Central memory CD4-positive, alpha-beta T cell (primary cell): Measurements from ENCODE around the gene SND1.
"Not testable (repeated sequence)": the region's sequence is repeated elsewhere in the genome, so short reads cannot be mapped to it uniquely, and the experiment has no call there.

Source experiments
- DNase-seq: peaks from one replicate; pipeline ENCODE4 v3.0.0; 2022

SND1 gene

DNA sequence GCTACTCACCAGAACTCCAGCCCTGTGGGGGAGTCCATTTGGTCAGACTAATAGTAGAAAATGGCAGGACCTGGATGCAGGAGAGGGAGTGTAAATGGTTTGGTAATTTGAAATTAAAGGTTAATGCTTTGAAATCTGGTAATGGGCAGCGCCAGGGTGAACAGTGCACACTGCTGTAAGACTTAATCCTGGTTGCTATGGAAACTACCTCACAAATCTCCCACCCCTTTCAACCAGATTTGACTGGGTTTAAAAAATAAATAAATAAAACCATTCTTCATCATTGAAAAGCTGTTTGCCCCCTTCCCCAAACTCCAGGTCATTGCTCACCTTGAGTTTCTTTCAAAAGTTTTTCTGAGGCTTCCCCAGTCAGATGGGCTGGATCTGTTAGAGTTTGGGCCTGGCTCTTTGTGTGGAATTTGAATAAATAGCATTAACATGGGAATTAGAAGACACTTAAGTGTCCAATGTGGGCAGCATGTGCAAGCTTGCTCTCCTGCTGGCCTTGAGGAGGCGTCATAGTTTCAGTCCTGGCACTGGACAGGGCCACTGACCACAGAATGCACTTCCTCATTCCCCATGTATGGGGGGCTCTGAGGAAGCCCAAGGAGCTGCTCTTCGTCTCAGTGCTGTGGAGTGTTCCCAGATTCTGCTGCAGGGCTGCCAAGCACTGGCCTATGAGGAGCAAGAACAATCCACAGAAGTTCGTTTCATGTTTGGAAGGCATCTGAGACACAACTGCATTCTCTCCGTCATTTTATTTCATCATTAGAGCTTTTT lies 288.6 kb downstream of the SND1 start:
- no peak for DNase-seq

DNA sequence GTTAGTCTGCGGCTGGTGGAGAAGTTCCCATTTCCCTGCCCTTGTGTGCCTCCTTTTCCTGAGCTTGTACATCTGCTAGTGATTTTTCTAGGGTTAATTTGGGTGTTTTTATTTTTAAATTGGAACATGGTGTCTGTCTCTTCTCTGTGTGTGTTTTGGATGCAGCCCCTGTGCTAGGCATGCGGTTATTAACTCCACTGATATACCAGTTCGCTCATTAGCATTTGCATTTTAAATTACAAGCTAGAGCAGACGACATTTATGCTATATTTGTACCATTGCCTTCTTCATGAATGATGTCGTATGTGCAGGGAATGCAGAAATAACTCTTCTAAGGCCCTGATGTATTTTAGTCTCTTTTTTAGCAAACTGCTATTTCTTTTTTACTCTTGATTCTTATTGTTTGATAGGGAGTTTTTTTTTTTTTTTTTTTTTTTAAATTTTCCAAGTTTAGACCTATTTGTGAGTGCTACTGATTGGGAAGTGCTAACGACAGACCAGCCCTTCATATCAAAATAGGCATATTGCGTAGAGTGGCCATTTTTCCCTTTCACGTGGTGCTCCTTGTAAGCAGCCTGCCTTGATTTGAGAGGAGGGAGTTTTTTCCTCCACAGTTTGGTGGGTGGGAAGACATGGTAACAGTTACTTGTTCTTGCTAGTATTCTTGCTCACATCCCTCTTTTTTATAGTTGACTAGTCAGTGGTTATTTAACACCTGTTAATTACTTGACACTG lies 289.6 kb downstream of the SND1 start:
- DNase-seq = no peak

DNA sequence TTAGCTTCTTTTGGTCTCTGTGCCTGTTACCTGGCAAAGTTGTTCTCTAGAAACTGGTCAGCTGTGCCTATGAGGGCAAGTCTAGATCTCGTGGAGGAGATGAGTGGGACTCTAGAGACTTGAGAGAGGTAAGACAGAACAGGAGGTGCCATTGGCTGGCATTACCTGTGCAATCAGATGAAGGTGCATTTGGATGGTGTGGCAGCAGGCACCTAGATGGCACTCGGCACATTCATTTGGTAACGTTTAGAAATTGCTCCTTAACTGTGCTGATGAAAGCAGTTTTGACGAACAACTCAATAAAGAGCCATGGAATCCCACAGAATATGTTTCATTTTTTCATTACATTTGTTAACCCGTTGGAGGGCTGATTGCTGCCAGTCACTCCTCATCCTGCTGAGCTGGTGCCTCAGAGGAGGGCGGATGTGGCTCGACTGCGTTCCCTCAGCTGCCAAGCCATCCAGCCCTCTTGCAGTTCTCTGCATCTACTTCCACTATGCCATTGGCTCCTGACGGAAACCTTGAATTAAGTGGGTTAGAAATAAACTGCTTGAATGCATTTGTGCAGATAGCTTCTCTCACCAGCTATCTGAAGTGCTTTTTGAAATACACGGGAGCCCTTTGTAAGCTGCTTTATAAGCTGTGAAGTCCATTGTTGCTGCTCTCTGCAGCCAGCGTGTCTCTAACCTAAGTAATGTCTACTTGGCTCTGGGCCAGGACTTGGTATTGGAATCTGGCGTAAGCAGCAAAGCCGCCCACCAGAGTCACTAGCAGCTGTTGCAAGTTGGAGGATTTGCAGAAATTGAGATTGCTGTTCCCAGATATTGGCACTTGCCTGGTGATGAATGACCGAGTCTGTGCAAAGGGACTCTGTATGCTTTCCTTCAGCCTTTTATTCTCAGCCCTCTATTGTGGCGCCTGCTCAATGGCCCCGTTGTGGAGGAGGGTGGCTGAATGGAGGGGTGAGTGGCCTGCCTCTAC lies 291.8 kb downstream of the SND1 start:
- no peak for DNase-seq

DNA sequence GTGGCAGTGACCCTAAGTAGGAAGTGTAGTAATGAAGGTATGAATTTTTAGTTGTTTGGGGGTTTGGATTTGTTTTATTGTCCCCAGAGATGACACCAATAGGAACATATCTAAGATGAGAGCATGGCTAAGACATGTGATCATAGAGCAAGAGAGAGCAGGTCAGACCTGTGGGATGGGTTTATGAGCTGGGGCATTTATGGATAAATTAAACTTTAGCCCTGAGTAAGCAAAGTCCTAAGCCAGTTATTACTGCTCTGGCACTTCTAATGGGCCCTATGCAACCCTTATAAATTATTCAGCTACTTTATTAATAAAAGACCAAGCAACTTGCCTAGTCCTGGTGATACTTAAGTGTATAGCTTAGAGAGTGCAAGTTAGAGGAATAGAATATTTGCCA lies 294.1 kb downstream of the SND1 start:
- no peak for DNase-seq

DNA sequence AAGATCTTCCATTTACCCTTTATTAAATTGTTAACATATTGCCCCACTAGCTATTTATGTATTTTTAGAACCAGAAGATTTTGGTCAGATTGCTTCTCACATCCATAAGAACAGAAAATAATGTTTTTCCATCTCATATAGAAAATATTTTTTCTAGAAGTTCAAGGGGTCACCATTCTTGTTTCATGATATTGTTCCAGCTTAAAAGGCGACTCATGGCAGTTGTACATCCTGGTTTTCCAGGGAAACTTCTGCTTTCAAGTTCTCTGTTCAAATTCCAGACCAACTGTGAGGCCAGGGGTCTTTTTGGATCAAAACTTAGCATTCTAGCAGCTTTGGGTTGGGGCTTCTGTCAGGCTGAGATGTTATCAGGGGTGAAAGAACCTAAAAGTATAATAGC lies 294.9 kb downstream of the SND1 start:
- DNase-seq = no peak

DNA sequence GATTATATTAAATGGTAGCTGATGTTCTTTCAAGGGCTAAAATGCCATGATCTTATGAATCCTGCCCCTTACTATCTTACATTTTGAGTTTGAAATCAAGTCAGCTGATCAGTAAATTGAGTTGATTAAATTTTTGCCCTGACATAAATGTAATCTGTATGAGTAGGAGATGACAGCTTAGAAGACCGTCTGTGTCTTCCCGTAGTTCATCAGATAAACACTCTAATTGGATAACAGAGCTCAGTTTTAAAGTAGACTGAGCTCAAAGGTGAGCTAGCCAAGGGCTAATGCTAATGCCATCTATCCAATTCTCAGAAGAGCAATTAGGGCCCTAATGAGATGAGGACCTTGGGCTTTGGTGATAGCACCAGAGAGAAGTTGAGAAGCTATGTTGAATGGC lies 296.3 kb downstream of the SND1 start:
- DNase-seq = no peak

DNA sequence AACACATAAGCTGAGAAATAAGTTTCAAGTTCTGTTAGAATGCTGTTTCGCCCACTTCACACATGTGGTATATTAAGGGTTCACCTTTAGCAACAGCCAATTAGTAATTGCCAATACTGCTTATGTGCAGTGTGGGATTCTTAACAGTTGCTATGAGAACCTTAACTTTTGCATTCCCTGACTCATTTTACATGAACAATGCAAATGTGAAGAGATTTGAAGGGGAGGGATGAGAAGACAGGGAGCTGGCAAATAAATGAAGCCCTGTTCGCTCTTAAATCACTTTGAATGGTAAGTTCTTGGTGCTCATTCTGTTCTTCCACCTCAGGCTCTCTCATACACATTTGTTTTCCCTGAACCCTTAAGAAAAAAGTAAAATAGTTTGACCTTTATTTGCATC lies 296.9 kb downstream of the SND1 start:
- no peak for DNase-seq

DNA sequence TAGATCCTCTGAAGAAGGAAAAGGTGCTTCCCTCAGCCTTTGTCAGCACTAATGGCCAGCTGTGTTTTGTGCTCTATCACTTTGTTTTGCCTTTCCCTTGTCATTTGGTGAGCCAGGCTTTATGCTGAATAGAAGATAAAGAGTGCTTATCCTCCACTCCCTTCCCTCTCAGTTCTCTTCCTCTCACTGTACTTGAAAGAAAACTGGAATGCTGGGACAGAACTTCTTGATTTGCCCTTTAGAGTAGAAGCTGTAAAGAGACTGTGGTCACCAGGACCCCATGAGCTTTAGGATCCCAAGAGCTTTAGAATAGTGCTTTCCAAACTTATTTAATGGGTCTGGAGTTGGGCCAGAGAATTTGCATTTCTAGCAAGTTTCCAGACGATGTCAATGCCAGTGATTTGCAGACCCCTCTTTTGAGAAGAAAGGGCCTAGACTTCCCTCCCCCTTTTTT lies 297.8 kb downstream of the SND1 start:
- no peak for DNase-seq

DNA sequence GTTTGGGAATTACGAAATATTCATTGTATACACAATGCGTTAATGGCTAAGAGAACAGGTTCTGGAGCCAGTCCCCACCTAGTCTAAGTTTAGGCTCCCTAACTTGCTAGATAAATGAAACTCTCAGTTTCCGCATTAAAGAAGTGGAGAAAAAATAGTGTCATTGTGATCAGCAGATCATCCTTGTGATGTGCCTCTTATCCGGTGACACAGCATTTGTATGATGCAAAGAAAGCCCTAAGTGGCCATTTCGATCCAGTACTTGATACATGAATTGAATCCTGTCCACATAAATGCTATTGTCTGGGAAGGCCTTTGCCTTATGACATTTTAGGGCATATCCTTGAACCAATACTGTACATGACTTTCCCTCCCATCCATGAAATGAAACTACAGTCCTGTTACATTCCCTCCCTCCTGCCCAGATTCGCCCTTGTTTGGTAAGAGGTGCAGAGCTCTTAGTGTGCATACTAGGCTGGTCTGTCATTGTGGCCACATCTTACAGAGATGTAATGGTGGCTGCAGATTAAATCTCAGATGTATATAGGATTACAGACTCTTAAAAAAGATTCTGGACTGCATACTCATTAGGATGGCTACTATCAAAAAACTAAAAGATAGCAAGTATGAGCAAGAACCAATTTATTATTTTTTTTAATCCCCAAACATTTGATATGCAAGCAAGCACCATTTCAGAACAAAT lies 298.4 kb downstream of the SND1 start:
- no peak for DNase-seq

DNA sequence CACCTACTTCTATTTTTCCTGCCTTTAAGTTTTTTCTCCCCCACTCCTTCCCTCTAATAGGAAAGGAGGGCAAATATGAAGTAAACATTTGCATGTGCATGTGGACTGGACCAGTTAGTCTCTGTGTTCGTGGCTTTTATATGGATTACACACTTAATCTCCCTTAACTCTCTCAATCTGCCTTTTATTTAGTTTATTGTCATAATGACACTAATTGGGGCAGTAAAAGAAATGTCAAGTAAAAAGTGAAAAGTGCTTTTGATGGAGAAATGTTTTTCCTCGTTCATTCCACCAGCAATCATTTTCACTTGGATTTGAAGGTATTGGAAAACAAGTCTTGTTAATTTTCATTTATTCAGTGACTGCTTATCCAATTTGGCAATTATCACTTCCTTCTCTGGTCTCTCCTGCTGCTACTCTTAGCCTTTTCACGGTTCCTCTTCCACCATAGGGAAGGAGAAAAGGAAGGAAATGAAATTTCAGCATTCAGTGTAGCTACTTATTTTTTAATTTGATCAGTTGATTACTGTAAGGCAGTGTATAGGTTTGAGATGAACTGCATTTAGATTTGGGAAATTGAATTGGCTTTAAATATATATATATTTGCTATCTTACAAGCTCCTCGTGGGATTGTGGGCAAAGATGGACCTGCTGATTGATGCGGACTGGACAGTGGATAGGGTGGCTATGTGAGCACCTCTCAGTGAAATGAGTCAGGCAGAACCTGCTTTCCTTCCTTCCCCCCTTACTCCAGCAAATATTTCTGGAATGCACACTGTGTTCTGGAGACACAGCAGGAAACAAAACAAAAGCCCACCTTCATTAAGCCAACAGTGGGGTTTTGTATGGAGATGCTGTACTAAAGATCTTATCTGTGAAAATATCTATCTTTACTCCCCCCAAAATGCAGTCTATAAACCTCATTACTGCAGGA lies 301.7 kb downstream of the SND1 start:
- DNase-seq = no peak

DNA sequence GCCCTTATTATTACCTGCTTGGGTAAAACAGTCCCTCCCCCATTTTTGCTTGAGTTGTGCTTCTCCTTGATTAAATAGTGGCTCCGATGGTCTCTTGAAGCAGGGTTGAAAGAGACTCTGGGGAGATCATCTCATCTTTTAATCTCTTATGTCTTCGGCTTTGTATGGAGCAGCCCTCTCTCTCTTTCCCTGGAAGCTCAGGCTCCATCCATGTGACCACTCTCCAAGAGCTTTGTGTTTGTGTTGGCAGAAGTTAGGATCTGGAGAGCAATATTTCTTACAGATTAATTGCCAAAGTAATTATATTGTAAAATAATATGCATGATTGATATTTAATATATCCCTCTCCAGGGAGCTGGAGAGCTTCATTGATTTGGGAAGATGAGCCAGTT lies 302.4 kb downstream of the SND1 start:
- DNase-seq = no peak

DNA sequence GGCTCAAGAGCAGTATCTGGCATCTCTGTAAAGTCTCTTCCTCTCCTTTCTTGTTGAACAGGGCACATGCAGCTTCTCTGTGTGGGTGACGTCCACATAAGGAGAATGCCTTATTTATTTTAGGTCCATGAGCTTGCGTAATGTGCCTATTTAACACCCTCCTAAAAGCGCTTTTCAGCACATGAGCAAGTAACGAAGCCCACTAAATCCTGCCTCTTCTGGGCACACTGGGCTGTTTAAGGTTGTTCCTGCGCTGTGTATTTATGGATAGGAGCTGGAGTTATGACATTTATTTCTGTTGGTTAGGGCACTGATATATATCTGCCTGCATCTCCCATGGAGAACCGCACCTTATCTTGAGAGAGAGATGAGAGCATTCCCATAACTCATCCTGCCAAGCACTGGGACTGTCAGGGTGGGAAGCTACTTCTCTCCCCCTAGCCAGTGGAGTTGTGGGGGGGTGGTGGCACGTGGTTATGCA lies 303.1 kb downstream of the SND1 start:
- DNase-seq = no peak

DNA sequence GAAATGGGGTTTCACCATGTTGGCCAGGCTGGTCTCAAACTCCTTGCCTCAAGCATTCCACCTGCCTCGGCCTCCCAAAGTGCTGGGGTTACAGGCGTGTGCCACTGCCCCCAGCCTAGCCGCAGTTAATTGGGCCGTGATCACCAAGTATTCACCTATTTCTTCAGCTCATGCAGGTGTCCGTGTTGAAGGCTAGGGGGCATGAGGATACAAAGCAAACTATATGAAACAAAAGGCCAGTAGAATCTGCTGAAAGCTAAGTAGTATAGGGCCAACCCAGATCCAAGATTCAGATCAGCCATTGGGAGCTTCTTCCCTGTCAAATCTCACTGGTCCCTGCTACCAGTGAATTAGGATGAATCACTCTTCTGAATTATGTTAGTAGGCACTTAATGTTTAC lies 305.9 kb downstream of the SND1 start:
- DNase-seq = no peak

DNA sequence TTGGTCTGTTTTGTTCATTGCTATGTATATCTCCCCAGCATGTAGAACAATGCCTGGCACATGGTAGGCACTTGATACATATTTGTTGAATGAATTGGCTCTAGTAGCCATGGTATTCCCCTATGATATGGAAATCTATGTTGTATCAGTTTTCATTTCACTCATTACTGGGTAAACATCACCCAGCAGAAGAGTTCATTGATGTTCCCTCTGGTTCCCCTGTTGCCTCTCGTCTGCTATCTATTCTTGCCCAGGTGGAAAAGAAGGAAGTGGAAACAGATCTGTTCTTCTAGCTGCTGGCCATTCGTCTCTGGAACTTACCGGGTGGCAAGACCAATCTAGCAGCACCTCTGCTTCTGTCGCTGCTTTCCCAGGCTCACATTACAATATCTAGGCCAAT lies 307.8 kb downstream of the SND1 start:
- no peak for DNase-seq

DNA sequence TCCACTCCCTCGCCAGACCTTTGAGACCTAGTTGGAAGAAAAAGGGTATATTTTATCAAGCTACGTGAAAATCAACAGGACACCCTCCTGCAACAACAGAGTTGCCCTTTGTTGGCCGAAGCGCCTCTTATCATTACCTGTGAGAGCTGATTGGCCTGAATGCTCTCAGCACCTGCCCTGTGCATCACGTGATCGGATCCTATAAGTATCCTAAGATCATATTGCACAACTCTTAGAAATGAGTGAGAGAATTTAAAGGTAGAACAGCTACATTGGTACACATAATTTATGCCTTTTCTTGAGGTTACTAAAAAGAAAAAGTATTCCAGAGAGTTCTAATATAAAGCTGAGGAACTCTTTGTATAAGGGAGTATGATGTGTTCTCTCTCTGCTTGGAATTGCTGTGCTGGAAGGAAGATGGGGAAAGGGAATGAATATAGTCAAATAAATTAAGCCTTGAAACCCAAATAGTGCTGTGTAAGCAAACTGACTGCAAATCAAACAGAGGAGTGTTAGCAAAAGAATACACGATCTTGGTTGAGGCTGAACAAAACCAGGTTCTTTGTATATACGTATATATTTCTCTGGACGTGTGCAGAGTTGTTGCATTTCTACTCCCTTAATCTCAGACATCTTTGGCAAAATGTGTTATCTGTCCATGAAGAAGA lies 309.9 kb downstream of the SND1 start:
- no peak for DNase-seq

DNA sequence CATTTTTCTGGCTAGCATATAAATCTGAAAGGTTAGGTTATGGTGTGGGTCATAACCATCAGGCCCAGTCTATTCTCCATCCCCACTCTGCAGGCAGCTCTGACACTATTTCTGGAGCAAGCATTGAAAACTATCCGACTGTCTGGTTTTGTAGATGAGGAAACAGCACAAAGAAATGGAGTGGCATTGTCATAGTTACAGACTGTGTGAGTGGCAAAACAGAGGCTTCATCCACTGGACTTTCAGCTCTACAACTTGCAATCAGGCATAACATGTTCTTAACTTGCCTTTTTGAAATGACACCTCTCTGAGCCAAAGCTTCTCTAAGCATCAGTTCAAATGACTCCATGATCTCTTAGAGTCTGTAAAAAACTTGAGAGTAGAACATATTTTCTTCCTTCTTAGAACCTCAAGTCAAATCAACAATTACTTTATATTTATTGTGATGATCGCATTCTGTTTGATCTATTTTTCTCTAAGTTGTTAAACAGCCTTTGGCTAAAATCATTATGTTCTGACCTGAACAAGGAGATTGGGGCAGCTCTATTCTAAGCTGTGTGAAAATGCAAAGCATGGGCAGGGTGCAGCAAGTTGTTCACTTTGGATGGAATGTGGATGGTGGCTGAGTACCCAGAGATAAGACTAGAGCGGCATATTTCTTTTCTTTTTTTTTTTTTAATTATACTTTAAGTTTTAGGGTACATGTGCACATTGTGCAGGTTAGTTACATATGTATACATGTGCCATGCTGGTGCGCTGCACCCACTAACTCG lies 310.8 kb downstream of the SND1 start:
- no peak for DNase-seq

DNA sequence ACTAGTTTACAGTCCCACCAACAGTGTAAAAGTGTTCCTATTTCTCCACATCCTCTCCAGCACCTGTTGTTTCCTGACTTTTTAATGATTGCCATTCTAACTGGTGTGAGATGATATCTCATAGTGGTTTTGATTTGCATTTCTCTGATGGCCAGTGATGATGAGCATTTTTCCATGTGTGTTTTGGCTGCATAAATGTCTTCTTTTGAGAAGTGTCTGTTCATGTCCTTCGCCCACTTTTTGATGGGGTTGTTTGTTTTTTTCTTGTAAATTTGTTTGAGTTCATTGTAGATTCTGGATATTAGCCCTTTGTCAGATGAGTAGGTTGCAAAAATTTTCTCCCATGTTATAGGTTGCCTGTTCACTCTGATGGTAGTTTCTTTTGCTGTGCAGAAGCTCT lies 311.9 kb downstream of the SND1 start:
- DNase-seq = not testable (repeated sequence)

DNA sequence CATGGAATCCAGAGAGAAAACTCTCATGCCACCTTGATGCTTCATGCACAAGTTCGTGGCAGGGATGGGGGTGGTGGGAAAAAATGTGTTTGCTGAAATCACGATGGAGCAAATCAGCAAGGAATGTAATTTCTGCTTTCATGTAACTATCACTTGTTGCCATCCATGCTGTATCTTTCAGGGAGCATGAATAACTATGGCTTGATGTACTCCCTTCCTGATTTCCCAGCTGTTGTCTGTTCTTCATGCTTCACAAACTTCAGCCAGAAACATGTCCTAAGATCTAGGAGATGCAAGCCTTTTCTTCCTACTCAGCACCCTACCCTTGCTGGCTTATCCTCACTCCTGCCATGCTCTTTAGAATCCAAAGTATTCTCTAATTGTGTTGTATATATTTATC lies 315.3 kb downstream of the SND1 start:
- no peak for DNase-seq

DNA sequence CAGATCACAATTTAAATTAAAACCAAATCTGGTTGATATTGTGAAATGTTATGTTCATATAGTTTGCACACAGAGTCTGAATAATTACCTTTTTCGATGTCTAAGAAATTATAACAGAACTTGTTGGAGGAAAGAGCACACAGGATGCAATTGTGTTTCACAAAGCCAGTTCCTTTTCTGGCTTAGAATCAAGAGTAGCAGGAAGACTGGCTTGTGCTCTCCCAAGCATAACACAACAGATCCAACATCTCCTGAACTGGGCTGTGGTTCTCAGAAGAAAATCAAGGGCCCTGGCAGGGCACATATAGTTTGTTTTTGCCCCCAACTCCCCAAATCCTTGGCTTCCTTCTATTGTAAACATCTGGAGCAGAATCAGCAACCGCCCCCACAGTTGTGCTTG lies 316.6 kb downstream of the SND1 start:
- DNase-seq = no peak

DNA sequence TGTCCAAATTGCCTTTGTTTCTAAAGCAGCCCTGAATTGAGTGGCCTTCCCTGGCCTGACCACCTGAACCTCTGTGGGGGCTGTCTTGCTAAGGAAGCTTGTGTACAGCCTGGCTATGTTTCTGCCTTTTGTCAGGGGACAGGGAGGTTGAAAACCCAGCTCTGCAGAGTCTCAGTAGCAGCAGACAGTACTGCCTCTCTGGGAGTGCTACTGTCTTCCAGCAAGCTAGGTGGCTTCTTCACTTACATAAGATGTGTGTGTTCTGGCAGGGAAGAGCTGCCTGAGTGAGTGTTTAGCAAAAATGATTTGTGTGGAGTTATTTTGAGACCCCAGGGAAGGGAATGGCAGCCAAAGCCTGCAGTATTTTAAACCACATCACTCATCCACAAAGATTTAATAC lies 321.8 kb downstream of the SND1 start:
- no peak for DNase-seq
